Measurements from ENCODE around the gene NANS. TPM values are rescaled to one million over a fixed set of nuclear protein-coding genes. Genes with fewer than 3 reads are reported as not detected.

Gene NANS
- total RNA-seq, 1 donor from 2014 or later = 44.4 TPM

GRCh38 chr9:98069551-98069950 lies 13.0 kb downstream of the NANS start:
- Histone ChIP-seq H3K27me3 (ENCODE audit: insufficient read depth, low read length) (no peaks in the 10 kb centered on the region), H3K4me3 (ENCODE audit: insufficient read depth, low read depth, low read length) (no peak overlapping the region), H3K9me3 (ENCODE audit: insufficient read depth, low read depth, low read length) (no peaks in the 10 kb centered on the region), H4K20me1 (ENCODE audit: insufficient read depth, low read length) (peaks cover 63% of the 10 kb centered on the region), H3K4me2 (ENCODE audit: low read length) (no peak overlapping the region), H2AFZ (ENCODE audit: low read depth, low read length) (no peak overlapping the region), H3K79me2 (ENCODE audit: insufficient read depth, low read length) (peaks cover 30% of the 10 kb centered on the region), H3K4me1 (ENCODE audit: insufficient read depth, low read length) (peaks cover 4% of the 10 kb centered on the region), H3K27ac (ENCODE audit: low read depth, low read length) (no peak overlapping the region), H3K9ac (ENCODE audit: low read length) (no peak overlapping the region), H3K36me3 (ENCODE audit: insufficient read depth, low read length) (peaks cover 10% of the 10 kb centered on the region)
- no peak overlapping the region for H3K27ac Mint-ChIP-seq (ENCODE audit: unreplicated experiment)
- H3K4me1 Mint-ChIP-seq (ENCODE audit: low read depth, unreplicated experiment) = peaks cover 2% of the 10 kb centered on the region
- no peaks in the 10 kb centered on the region for H3K9me3 Mint-ChIP-seq (ENCODE audit: unreplicated experiment)
- no peaks in the 10 kb centered on the region for H3K27me3 Mint-ChIP-seq (ENCODE audit: low read depth, unreplicated experiment)
- peaks cover 16% of the 10 kb centered on the region for H3K36me3 Mint-ChIP-seq (ENCODE audit: low read depth, unreplicated experiment)
- TF ChIP-seq, protein P1, sequence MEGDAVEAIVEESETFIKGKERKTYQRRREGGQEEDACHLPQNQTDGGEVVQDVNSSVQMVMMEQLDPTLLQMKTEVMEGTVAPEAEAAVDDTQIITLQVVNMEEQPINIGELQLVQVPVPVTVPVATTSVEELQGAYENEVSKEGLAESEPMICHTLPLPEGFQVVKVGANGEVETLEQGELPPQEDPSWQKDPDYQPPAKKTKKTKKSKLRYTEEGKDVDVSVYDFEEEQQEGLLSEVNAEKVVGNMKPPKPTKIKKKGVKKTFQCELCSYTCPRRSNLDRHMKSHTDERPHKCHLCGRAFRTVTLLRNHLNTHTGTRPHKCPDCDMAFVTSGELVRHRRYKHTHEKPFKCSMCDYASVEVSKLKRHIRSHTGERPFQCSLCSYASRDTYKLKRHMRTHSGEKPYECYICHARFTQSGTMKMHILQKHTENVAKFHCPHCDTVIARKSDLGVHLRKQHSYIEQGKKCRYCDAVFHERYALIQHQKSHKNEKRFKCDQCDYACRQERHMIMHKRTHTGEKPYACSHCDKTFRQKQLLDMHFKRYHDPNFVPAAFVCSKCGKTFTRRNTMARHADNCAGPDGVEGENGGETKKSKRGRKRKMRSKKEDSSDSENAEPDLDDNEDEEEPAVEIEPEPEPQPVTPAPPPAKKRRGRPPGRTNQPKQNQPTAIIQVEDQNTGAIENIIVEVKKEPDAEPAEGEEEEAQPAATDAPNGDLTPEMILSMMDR (IDR thresholded peaks at IDR 0.05; ENCODE audit: insufficient read depth, low read depth, low read length) = no peak
- no peak for TF ChIP-seq EZH2 (IDR thresholded peaks at IDR 0.05; ENCODE audit: insufficient read depth, low read length)
- FAIRE-seq = no peak
- DNase-seq (ENCODE audit: low read depth) = no peak
- no peak overlapping the region for H3K4me3 Mint-ChIP-seq (ENCODE audit: unreplicated experiment)

GRCh38 chr9:98070704-98071103 lies 14.2 kb downstream of the NANS start:
- H3K4me1 Mint-ChIP-seq (ENCODE audit: low read depth, unreplicated experiment) = peaks cover 5% of the 10 kb centered on the region
- Histone ChIP-seq H3K36me3 (ENCODE audit: insufficient read depth, low read length) (peaks cover 5% of the 10 kb centered on the region), H2AFZ (ENCODE audit: low read depth, low read length) (no peak overlapping the region), H3K79me2 (ENCODE audit: insufficient read depth, low read length) (peaks cover 30% of the 10 kb centered on the region), H3K4me3 (ENCODE audit: insufficient read depth, low read depth, low read length) (no peak overlapping the region), H3K9ac (ENCODE audit: low read length) (no peak overlapping the region), H4K20me1 (ENCODE audit: insufficient read depth, low read length) (peaks cover 61% of the 10 kb centered on the region), H3K9me3 (ENCODE audit: insufficient read depth, low read depth, low read length) (no peaks in the 10 kb centered on the region), H3K4me1 (ENCODE audit: insufficient read depth, low read length) (no peaks in the 10 kb centered on the region), H3K4me2 (ENCODE audit: low read length) (no peak overlapping the region), H3K27me3 (ENCODE audit: insufficient read depth, low read length) (no peaks in the 10 kb centered on the region), H3K27ac (ENCODE audit: low read depth, low read length) (no peak overlapping the region)
- DNase-seq (ENCODE audit: low read depth) (no peak), FAIRE-seq (no peak)
- H3K27me3 Mint-ChIP-seq (ENCODE audit: low read depth, unreplicated experiment) = no peaks in the 10 kb centered on the region
- no peak overlapping the region for H3K4me3 Mint-ChIP-seq (ENCODE audit: unreplicated experiment)
- no peaks in the 10 kb centered on the region for H3K9me3 Mint-ChIP-seq (ENCODE audit: unreplicated experiment)
- TF ChIP-seq, protein P1 (IDR thresholded peaks at IDR 0.05; ENCODE audit: insufficient read depth, low read depth, low read length) = no peak
- TF ChIP-seq EZH2 (IDR thresholded peaks at IDR 0.05; ENCODE audit: insufficient read depth, low read length) = no peak
- no peak overlapping the region for H3K27ac Mint-ChIP-seq (ENCODE audit: unreplicated experiment)
- H3K36me3 Mint-ChIP-seq (ENCODE audit: low read depth, unreplicated experiment) = peaks cover 10% of the 10 kb centered on the region

- no peak for FAIRE-seq
- no peak overlapping the region for H3K4me3 ChIP-seq (ENCODE audit: insufficient read depth, low read depth, low read length)
- no peaks in the 10 kb centered on the region for H3K4me1 ChIP-seq (ENCODE audit: insufficient read depth, low read length)
- H3K4me2 ChIP-seq (ENCODE audit: low read length) = no peak overlapping the region
- H3K27ac ChIP-seq (ENCODE audit: low read depth, low read length) = no peak overlapping the region
- Mint-ChIP-seq H3K27me3 (ENCODE audit: low read depth, unreplicated experiment) (no peaks in the 10 kb centered on the region), H3K9me3 (ENCODE audit: unreplicated experiment) (no peaks in the 10 kb centered on the region), H3K27ac (ENCODE audit: unreplicated experiment) (no peak overlapping the region), H3K36me3 (ENCODE audit: low read depth, unreplicated experiment) (peaks cover 8% of the 10 kb centered on the region), H3K4me1 (ENCODE audit: low read depth, unreplicated experiment) (peaks cover 6% of the 10 kb centered on the region), H3K4me3 (ENCODE audit: unreplicated experiment) (no peak overlapping the region)
- H3K79me2 ChIP-seq (ENCODE audit: insufficient read depth, low read length) = peaks cover 30% of the 10 kb centered on the region
- H3K36me3 ChIP-seq (ENCODE audit: insufficient read depth, low read length) = no peaks in the 10 kb centered on the region
- no peak overlapping the region for H3K9ac ChIP-seq (ENCODE audit: low read length)
- no peaks in the 10 kb centered on the region for H3K27me3 ChIP-seq (ENCODE audit: insufficient read depth, low read length)
- TF ChIP-seq, protein P1 (IDR thresholded peaks at IDR 0.05; ENCODE audit: insufficient read depth, low read depth, low read length) = no peak
- TF ChIP-seq EZH2 (IDR thresholded peaks at IDR 0.05; ENCODE audit: insufficient read depth, low read length) = no peak
- no peak overlapping the region for H2AFZ ChIP-seq (ENCODE audit: low read depth, low read length)
- no peak for DNase-seq (ENCODE audit: low read depth)
- no peaks in the 10 kb centered on the region for H3K9me3 ChIP-seq (ENCODE audit: insufficient read depth, low read depth, low read length)
- H4K20me1 ChIP-seq (ENCODE audit: insufficient read depth, low read length) = peaks cover 55% of the 10 kb centered on the region
These were observed 15.2 kb downstream of the NANS start for GRCh38 chr9:98071737-98072136.
